ENCODE results near the gene RIMBP2.

The RIMBP2 gene

DNA sequence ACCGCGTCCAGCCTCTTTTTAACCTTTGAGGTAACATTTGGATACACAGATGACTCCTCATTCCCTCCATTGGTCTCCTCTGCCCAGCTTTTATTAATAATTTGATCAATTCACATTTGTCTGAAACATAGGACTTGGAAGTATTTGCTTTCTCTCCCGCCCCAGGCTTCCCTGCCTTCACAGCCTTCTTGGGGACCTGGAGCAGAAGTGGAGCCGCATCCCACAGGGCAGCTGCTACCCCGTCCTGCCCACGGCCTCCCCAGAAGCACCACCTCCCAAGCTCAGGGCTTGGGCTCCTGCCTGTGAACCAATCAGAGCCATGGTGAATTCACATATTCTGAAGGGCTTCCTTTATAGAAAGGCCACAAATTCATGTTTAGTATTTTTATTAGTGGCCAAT, 280.8 kb downstream of the RIMBP2 start:
- DNase-seq = no peak

DNA sequence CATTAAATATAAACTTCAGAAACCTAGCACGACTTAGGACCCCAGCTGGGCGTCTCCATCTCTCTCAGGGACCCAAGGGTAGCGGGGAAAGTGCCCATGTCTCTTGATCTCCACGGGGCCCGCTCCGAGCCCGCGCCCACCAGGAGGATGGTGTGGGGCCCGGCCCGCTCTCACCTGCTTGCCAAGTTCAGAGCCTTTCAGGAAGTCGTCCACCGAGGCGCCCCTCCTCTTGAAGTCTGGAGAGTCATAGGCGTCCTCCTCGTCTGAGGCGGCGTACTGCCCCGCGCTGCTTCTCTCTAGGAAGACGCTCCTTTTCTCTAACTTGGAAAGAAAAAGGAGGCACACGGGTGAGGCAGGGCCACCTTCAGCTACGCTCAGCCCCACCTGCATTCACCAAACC, 281.5 kb downstream of the RIMBP2 start:
- no peak for DNase-seq

DNA sequence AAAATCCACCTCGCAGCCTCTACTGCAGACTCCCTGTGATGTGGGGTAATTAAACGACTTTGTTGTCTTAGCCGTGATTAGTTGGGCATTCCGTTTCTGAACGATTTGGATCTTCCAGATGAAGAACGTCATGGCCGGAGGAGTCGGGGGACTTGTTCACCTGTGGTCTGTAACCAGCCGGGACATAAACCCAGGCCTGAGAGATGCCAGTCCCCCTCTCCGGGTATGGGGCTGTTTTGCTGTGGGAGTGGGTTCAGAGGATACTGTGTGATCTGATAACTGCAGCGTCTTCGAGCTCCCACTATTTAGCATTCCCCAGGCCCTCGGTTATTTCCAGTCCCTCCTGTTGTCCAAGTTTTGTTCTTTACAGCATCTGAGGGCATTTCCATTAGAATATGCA, 282.3 kb downstream of the RIMBP2 start:
- no peak for DNase-seq

DNA sequence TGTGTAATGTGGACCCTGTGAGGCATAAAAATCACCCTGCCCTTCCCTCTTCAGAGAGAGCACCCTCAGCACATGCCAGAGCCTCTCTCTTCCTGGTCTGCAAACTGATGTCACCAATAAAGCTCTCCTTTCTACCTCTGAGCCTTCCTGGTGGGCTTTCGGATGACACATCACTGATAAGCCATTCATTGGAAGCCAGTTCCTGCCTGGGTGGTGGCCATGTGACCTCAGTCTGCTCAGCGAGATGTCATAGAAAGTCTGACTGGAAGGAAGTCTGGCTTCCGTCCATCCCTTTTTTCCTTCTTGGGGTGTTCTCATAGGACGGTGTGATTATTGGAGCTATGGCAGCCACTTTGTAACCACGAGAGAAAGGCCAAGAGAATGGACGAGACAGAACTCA, 282.7 kb downstream of the RIMBP2 start:
- no peak for DNase-seq

DNA sequence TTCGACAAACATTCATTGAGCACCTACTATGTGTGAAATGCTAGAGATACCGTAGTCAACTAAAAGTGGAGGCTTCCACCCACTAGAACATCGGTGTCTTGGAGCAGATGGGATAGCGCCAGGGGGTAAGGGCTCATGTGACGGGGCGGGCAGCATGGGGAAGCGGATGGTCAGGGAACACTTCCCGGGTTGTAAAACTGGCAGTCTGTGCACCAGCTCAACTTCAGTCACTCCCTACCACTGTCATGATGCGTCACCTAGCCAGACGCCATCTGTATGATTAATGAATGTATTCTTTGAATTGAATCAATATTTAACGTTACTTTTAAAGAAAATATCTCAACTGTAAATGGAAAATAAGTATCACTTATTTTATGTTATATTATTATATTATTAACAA, 284.9 kb downstream of the RIMBP2 start:
- no peak for DNase-seq

DNA sequence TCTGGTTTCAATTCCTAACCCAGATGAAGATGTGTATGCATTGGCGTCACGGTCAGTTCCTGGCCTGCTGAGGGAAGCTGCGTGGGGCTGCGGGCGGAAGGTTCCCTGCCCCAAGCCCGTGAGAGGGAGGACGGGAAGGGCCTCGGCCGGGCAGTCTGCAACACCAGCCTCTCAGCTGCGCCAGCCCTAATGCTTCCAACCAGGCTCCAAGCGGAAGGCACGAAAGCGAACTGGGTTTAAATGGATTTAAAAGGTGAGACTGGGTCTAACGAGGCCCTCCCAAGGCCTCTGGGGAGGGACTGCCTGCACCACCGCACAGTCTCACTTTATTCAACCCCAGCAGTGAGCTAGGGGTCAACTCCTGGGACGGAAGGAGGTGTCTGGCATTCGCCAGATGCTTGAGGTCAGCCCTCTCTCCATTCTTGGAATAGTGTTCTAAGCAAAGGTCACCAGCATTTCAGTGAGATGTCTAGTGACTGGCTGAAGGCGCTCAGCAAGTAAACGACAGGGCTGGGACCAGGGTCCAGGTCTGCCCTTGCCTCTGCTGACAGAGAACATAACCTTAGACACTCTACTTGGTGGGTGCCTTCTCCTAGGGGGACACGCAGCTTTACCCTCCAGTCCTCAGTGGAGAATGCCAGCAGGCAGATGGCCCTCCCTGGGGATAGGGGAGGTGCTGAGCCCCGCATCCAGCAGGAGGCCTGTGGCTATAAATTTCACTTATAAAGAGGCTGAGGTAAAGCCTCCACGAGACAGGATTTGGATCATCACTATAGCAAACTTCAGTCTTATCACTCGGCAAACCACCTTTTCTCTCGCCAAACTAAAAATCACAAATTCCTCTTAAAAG, 286.2 kb downstream of the RIMBP2 start:
- DNase-seq = no peak

DNA sequence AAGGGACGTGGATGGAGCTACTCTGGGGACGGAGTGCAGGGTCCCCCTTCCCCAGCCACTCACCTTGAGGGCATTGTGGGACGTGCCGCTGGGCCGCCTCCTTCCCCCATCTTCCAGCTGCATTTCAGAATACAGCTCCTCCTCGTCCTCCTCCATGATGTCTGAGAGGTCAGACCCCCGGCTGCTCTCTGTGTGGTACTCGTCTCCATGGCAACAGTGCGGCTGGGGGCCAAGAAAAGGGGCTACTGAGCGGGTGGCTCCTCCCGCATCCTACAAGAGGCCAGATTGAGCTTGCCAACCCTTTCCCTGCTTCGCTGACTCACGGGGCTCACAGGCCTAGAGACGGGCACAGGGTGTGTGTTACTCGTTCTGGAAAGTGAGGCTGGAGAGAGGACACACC, 288.0 kb downstream of the RIMBP2 start:
- DNase-seq = no peak

DNA sequence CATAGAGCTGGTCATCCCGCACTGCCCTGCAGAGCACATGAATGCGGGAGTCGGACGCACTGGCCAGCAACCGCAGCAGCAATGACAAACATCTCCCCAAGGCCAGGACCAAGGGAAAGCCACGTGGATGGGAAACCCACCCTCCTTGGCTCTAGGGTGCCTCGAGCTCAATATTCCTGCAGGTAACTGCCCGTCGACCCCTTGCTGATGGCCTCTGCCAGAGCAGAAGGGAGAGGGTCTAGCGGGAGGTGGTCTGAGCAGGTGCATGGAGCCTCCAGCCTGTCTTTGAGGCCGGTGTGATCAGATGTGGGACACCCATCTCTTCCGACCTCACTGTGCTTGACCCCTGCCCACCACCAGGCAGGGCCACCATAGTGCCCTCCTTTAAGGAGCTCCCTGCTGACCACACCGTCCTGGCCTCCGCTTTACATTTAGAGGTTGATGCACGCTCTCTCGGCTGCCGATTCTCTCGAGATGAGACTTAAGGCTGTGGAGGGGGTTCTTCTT, 288.7 kb downstream of the RIMBP2 start:
- no peak for DNase-seq

DNA sequence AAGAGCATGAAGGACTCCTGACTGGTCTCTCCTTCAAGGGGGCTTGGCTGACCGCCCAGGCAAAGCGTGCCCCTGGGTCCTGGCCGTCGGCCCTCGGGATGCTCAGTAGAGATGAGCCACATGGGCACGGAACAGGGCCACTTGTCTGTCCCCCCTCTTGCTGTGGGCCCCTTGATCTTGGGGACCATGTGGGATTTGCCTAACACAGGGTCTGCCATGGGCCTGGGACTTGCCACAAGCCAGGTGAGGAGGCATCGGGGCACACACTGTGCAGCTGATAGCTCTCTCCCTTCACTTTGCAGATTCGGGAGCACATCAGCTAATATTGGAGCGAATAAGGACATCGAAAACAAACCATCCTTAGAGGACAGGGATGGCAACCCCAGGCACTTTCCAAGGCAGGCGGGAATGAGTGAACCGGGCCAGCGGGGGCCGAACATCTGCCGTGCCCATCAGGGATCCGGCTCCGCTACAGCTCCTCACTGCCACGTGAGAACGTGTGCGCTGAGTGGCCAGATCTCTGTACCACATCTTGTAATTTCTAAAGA, 290.3 kb downstream of the RIMBP2 start:
- DNase-seq = no peak

DNA sequence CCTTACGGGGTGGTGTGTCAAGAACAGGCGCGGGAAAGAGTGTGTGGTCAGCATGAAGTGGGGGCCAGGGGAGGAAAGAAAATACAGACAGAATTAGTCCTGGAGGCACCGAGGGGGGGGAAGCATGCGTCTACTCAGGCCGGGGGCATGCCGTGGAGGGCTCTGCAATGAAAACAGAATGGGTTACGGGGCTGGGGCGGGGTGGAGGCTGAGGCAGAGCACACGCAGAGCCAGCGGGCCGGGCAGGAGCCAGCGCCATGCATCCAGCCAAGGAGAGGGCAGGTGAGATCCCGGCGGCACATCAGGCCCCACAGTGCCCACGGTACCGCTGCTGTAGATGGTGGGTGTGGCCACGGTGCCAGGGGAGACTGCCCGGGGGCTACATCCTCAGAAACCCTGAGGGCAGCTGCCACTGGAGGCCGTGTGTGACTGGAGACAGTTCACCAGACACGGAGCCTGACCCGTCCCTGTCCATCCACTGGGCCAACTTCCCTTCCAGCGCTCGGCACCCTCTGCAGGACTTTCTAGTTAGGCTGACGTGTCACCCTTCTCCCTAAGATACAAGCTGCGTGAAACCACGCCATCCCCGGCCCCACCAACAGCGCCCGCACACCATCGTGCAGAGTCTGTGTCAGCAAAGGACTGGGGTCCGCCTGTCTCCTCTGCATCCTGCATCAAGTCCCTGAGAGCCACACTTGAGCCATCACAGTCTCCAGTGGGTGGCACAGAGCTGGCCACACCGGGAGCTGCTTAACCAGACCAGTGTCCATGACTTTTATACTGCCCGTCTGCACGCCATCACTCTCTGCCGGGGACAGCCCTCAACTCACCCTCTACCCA, 291.0 kb downstream of the RIMBP2 start:
- no peak for DNase-seq

DNA sequence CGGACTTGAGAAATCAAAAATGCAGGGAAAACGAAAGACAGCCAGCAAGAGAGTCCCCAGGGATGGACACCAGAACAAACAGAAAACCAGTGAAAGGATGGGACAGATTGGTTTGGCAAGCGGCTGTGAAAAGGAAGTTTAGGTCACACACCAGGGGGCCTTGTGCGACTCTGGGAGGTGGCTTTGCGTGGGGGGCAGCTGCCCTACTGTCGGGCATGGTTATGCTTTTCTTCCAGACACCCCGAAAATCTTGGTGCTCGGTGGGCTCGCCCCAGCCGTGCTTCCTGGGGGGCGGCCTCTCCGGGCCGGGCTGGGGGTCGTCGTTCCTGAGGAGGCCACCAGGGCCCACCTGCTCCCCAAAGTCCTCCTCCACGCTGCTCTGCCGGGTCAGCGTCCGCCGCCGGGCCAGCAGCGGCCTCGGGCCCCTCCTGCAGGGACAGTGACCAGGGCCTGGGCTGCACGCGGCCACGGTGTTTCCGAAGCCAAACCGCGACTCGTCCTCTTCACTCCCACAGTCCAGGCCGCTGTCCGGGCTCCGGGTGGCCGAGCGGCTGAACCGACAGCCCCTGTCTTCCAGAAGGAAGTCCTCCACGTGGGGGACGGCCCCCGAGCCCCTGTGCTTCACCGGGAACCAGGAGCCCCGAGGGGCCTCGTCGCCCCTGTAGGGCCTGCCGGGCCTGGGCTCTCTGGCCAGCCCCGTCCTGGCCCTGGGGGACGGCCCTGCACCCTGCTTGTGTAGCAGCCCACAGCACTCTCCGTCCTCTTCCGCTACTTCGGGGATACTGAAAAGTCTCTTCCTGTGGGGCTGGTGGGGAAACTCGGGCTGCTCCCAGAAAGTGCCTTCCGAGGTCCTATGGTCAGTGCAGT, 291.9 kb downstream of the RIMBP2 start:
- no peak for DNase-seq

DNA sequence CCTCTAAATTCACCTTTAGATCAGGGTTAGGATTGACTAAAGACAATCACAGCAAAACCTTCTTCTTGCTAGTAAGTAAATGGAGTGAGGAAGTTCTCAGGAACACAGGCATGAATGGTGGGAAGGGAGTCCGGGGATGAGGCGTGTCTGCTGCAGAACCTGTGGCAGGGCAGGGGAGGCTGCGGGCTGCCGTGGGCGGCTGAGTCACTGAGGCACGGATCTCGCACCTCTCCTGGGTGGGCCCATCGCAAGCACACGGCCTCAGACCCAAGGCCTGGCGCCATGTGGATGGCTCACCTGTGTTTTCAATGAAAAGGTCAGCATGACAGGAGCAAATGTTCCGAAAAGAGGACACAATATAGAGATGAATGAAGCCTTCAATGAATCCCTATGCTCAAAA, 293.0 kb downstream of the RIMBP2 start:
- no peak for DNase-seq

DNA sequence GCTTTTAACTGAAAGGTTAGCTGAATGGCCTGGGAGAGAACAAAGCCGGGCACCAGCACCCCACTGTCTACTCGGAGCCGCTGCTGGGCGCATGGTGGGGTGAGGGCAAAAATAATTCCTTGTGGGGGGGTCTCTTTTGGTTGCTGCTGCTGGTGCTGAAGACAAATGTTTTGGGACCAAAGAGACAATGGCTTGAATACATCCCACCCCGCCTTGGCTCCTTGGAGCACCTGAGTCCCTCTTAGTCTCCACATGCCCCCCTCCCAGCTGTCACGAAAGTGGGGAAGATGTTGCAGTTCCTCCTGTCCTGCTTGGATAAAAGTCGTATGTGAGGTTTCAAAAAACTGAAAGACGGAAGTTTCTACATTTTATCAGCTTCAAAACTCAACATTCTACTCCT, 293.4 kb downstream of the RIMBP2 start:
- no peak for DNase-seq

DNA sequence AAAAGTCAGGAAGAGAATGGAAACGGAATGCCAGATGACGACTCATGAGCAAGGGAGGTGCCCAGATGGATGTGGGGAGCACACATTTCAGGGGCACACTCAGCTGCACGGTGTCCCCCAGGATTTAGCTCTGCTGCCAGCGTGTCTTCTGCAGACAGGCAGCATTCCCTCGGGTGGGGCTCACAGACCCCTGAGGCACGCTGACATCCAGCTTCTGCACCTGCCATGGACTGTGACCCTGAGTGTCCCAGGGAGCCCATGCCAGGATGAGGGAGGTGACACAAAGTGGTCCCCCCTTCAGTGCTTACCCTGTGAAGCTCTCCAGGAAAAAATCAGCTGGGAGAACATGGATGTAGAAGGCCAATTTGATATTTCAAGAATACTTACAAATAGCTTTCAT, 294.2 kb downstream of the RIMBP2 start:
- DNase-seq = no peak

DNA sequence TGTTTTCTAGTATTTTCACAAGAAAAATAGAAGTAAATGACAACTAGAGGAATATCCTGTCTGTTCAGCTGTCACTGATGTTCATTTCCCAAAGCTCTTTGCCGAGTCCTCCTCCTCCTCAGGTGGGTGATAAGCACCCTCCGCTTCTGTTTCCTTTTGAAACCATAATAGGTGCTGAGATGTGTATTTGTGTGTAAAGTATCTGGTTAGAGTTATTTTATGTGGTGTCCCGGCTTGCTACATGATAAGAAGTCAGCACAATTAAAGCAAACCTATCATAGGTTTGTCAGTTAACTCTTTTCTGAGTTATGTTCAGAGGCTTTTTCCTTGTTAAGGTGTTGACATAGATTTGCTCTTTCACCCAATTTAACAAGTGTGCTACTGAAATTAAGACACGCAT, 296.0 kb downstream of the RIMBP2 start:
- no peak for DNase-seq

DNA sequence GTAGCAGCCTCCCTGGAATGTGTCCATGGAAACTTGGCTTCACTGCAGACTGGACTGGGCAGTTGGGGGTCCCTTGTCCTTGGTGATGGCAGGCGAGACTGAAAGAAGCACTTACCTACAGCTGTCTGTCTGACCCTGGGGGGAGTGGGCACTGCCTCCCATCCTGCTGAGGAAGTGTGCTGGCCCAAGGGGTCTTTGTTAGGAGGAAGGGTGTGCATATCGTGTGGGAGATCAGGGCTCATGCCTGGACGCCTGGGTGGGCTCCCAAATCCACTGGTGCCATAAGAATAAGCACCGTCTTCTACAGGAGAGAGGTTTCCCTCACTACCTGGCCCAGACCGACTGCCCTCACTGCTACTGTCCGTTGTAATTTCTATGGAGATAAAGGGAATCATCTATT, 297.0 kb downstream of the RIMBP2 start:
- no peak for DNase-seq

DNA sequence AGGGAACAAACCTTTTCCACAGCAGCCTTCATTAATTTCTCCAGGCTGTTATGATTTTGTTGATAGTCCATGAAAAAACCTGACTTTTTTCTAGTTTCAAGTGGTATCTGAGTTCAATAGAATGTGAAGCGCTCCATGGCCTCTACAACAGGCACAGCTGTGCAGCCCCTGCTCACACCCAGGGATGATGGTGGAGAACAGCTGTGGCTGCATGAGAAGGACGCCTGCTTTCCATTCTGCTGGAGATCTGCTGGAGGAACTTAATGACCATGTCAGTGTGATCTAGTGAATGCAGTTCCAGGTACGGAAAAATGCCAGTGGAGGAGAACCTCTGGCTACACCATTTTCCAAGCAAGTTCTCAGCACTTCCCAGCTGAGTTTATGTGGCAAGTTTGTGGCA, 297.8 kb downstream of the RIMBP2 start:
- no peak for DNase-seq

DNA sequence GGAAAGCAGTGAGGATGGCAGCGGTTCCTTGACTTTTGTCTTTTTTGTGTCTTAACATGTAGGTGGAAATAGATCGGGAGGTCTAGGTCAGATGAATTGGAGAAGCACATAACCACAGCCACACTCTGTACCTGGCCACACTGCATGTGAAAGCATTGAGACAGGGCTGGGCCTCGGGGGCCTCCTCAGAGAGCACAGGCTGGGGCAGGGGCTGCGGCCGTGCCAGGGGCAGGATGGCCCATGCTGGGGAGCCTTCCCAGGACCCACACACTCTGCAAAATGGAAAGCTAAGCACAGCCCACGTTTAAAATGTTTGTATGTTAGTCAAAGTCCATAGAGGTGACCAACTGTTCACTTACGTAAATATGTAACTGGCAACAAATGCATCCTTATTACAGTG, 301.7 kb downstream of the RIMBP2 start:
- DNase-seq = no peak

DNA sequence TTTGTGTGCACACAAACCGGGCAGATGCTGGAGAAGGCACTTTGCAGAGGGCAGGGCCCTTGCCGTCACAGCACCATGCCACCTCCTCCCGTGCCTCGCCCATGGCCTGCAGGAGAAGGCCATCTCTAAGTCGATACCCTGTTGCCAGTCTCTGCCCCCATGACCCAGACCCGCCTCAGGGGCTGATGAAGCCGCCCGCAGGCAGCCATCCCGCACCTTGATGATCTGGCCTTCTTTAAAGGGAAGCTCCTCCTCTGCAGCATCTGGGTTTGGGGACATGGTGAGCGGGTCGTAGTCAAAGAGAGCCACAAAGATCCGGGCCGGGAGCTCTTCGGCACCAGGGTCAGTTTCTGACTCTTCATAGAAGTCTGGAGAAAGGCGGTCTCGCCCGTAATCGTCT, 302.2 kb downstream of the RIMBP2 start:
- no peak for DNase-seq

DNA sequence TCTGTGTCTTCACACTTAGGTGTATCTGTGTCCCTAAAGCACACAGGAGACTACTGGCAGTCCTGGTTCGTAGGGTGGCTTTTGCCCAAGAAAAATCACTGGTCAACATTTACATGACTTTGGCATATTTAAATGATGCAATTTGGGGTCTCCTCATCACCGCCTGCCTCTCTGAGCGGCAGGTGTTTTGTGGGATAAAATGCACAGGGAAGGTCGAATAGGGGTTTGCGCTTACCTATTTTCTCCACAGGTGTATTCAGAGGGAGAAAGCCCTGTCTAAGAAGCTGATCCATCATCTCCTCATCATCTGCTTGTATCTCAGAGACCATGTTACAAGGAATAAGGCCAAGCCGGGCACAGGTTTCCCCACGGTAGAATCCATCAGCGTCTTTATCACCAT, 303.7 kb downstream of the RIMBP2 start:
- DNase-seq = no peak

DNA sequence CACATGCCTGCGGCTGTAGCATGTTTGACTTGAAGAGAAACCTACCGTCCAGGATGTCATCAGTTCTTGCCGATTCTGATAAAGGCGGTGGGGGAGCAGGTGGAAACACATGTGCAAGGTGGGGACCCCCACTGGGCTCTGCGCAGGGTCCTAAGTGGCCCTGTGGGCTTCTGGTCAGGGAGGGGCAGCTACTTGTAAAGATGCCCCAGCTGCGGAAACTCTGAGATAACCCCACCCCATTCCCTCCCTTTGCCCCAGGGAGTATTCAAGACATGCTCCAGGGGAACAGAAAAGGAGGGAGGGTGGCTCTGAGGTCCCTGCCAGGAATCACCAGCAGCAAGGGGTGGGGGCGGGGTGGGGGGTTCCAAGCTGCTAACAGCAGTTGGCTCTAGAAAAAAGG, 310.8 kb downstream of the RIMBP2 start:
- no peak for DNase-seq

DNA sequence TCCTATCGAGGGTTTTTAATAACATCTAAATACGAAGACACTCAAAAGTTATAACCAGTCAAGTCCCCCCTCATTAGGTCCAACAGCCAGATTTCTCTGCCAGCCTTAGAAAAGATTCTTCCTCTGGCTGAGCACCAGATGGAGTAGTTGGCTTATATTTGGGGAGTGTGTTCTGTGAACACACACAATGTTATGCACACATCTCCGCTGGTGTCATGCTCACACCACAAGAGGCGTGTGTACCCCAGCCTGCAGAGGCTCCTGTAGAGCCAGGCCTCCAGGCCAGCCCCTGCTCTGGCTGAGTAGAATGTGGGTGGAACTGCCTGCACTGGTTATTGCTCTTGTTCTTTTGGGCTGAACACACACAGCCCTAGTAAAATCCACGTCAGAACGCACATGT, 314.4 kb downstream of the RIMBP2 start:
- no peak for DNase-seq

Data from suppressor macrophage (primary cell).